MV-4-11 (cell line): Measurements from ENCODE around the gene NKD1.
"Not testable (repeated sequence)": the region's sequence is repeated elsewhere in the genome, so short reads cannot be mapped to it uniquely, and the experiment has no call there.

Experiments
- DNase-seq: peaks from one replicate; lab custom pipeline; 2025; lab: John Stamatoyannopoulos, UW

Gene NKD1

GRCh38 chr16:50548125-50548908 is at the start of gene NKD1:
NKD1 (plus strand) TSS chr16:50548396; CDS start chr16:50548554, 158 bp downstream.
- peak; percentile 17 for DNase-seq

- no peak for DNase-seq
Measured at GRCh38 chr16:50498431-50499155, 49.6 kb upstream of the NKD1 start.

- no peak for DNase-seq
Measured at GRCh38 chr16:50499254-50499653, 48.9 kb upstream of the NKD1 start.

- no peak for DNase-seq
Measured at GRCh38 chr16:50500171-50500874, 47.9 kb upstream of the NKD1 start.

GRCh38 chr16:50501251-50501650 is 46.9 kb upstream of the NKD1 start:
- no peak for DNase-seq

GRCh38 chr16:50501986-50502615 is 46.1 kb upstream of the NKD1 start:
- DNase-seq = no peak

GRCh38 chr16:50502616-50503011 is 45.6 kb upstream of the NKD1 start:
- DNase-seq = no peak

- not testable (repeated sequence) for DNase-seq
Measured at GRCh38 chr16:50503868-50504531, 44.2 kb upstream of the NKD1 start.

GRCh38 chr16:50505115-50505514 is 43.1 kb upstream of the NKD1 start:
- DNase-seq = no peak

GRCh38 chr16:50505714-50506542 is 42.3 kb upstream of the NKD1 start:
- DNase-seq = no peak

- DNase-seq = no peak
Measured at GRCh38 chr16:50506543-50506937, 41.7 kb upstream of the NKD1 start.

- no peak for DNase-seq
Measured at GRCh38 chr16:50507397-50507796, 40.8 kb upstream of the NKD1 start.

GRCh38 chr16:50509521-50510341 is 38.5 kb upstream of the NKD1 start:
- DNase-seq = no peak

GRCh38 chr16:50515218-50515617 is 33.0 kb upstream of the NKD1 start:
- DNase-seq = no peak

GRCh38 chr16:50516401-50516800 is 31.8 kb upstream of the NKD1 start:
- no peak for DNase-seq

GRCh38 chr16:50516890-50517289 is 31.3 kb upstream of the NKD1 start:
- no peak for DNase-seq

- no peak for DNase-seq
Measured at GRCh38 chr16:50517450-50518252, 30.5 kb upstream of the NKD1 start.

- DNase-seq = no peak
Measured at GRCh38 chr16:50519001-50519400, 29.2 kb upstream of the NKD1 start.

GRCh38 chr16:50519602-50520001 is 28.6 kb upstream of the NKD1 start:
- DNase-seq = no peak
